ENCODE data around the gene KCNMA1. TPM values are rescaled to one million over a fixed set of nuclear protein-coding genes. Genes with fewer than 3 reads are reported as not detected.

Gene KCNMA1
- polyA plus RNA-seq, 1 of the 3 experiments (the other 2 are of a cell fraction): 107 TPM

- no peaks in the 10 kb centered on the region for H3K79me2 ChIP-seq (ENCODE audit: insufficient read depth)
- H3K9me2 ChIP-seq: no peaks in the 10 kb centered on the region
- no peaks in the 10 kb centered on the region for H3K27me3 ChIP-seq (ENCODE audit: insufficient read depth)
- H3K27ac ChIP-seq (ENCODE audit: low read depth in 2 of 2, low read length in 1 of 2): no peak overlapping the region
- ChIA-PET CTCF (interaction anchor here (0.8 to 1.2 kb wide), 2 partner anchors 10 to 397 kb away, joined by 3 to 4 read pairs; no protein-coding TSS in a partner anchor), POLR2A (interaction anchor here (1.2 to 1.5 kb wide), 2 partner anchors 10 to 20 kb away, joined by 4 to 5 read pairs; no protein-coding TSS in a partner anchor)
- H3K9ac ChIP-seq: no peak overlapping the region
- H3F3A ChIP-seq (replicated peaks; ENCODE audit: insufficient read depth): no peaks in the 10 kb centered on the region
- H3K36me3 ChIP-seq (replicated peaks in 1 of 2; ENCODE audit: control insufficient read depth in 1 of 2, insufficient read depth in 2 of 2, low read length in 1 of 2): peaks cover 0 to 55% of the 10 kb centered on the region in 2 experiments
- H4K20me1 ChIP-seq (ENCODE audit: insufficient read depth): no peaks in the 10 kb centered on the region
- no peak for TF ChIP-seq FOXJ3 (CRISPR knock-in tag; IDR thresholded peaks at IDR 0.05)
- TF ChIP-seq RXRA (IDR thresholded peaks at IDR 0.05; ENCODE audit: borderline replicate concordance, low read depth): no peak
- TF ChIP-seq NFIC (IDR thresholded peaks at IDR 0.05; ENCODE audit: borderline replicate concordance): no peak
- TF ChIP-seq, protein P1, sequence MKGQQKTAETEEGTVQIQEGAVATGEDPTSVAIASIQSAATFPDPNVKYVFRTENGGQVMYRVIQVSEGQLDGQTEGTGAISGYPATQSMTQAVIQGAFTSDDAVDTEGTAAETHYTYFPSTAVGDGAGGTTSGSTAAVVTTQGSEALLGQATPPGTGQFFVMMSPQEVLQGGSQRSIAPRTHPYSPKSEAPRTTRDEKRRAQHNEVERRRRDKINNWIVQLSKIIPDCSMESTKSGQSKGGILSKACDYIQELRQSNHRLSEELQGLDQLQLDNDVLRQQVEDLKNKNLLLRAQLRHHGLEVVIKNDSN (IDR thresholded peaks at IDR 0.05; ENCODE audit: borderline replicate concordance, low read depth): no peak
- no peak for TF ChIP-seq RFX5 (IDR thresholded peaks at IDR 0.05; ENCODE audit: low read length)
- no peak for TF ChIP-seq YY1 (IDR thresholded peaks at IDR 0.05; ENCODE audit: low read depth)
- no peak for TF ChIP-seq FOSL2 (IDR thresholded peaks at IDR 0.05; ENCODE audit: borderline replicate concordance, low read depth)
- no peak for TF ChIP-seq RCOR1 (IDR thresholded peaks at IDR 0.05; ENCODE audit: low read length)
- TF ChIP-seq, protein P2, sequence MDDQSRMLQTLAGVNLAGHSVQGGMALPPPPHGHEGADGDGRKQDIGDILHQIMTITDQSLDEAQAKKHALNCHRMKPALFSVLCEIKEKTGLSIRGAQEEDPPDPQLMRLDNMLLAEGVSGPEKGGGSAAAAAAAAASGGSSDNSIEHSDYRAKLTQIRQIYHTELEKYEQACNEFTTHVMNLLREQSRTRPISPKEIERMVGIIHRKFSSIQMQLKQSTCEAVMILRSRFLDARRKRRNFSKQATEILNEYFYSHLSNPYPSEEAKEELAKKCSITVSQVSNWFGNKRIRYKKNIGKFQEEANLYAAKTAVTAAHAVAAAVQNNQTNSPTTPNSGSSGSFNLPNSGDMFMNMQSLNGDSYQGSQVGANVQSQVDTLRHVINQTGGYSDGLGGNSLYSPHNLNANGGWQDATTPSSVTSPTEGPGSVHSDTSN (IDR thresholded peaks at IDR 0.05): no peak
- TF ChIP-seq TCF12 (IDR thresholded peaks at IDR 0.05): no peak
- TF ChIP-seq NRF1 (IDR thresholded peaks at IDR 0.05; ENCODE audit: low read depth, low read length): no peak
- TF ChIP-seq CHD2 (IDR thresholded peaks at IDR 0.05; ENCODE audit: low read length, partially characterized antibody): no peak
- TF ChIP-seq TAF1 (IDR thresholded peaks at IDR 0.05; ENCODE audit: borderline replicate concordance, low read depth, low read length): no peak
- TF ChIP-seq, protein P3, sequence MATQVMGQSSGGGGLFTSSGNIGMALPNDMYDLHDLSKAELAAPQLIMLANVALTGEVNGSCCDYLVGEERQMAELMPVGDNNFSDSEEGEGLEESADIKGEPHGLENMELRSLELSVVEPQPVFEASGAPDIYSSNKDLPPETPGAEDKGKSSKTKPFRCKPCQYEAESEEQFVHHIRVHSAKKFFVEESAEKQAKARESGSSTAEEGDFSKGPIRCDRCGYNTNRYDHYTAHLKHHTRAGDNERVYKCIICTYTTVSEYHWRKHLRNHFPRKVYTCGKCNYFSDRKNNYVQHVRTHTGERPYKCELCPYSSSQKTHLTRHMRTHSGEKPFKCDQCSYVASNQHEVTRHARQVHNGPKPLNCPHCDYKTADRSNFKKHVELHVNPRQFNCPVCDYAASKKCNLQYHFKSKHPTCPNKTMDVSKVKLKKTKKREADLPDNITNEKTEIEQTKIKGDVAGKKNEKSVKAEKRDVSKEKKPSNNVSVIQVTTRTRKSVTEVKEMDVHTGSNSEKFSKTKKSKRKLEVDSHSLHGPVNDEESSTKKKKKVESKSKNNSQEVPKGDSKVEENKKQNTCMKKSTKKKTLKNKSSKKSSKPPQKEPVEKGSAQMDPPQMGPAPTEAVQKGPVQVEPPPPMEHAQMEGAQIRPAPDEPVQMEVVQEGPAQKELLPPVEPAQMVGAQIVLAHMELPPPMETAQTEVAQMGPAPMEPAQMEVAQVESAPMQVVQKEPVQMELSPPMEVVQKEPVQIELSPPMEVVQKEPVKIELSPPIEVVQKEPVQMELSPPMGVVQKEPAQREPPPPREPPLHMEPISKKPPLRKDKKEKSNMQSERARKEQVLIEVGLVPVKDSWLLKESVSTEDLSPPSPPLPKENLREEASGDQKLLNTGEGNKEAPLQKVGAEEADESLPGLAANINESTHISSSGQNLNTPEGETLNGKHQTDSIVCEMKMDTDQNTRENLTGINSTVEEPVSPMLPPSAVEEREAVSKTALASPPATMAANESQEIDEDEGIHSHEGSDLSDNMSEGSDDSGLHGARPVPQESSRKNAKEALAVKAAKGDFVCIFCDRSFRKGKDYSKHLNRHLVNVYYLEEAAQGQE (IDR thresholded peaks at IDR 0.05; ENCODE audit: low read depth, low read length): no peak
- H3K9me3 ChIP-seq: no peaks in the 10 kb centered on the region
- no peak overlapping the region for H3K4me2 ChIP-seq
- no CpG with 5 or more reads among the region's 1 CpG for WGBS (ENCODE audit: low lambda C conversion rate)
- DNase-seq: no peak
- H3K4me3 ChIP-seq (ENCODE audit: low read depth in 2 of 2, low read length in 1 of 2): no peak overlapping the region
- H2AFZ ChIP-seq (ENCODE audit: low read depth): no peak overlapping the region
- H3K4me1 ChIP-seq (ENCODE audit: control insufficient read depth in 1 of 2, insufficient read depth in 2 of 2, low read depth in 1 of 2, low read length in 1 of 2): no peaks in the 10 kb centered on the region
Observed at GRCh38 chr10:76950354-76950753, 687.3 kb downstream of the KCNMA1 start.

All from SK-N-SH (cell line).